GM18498 (cell line): ENCODE measurements around the gene LRFN2.

Experiments
- ATAC-seq: cut with Tn5 transposase; IDR thresholded peaks from one replicate; pipeline ENCODE4 v1.9.1; 2021; ENCODE audit warnings: mild to moderate bottlenecking, moderate library complexity; ENCODE audit not compliant: unreplicated experiment

LRFN2 gene

GRCh38 chr6:40586369-40587201 is 579 bp downstream of the LRFN2 start:
- no peak for ATAC-seq

GRCh38 chr6:40585651-40586269 is 1.4 kb downstream of the LRFN2 start:
- ATAC-seq = no peak

GRCh38 chr6:40585223-40585622 is 1.9 kb downstream of the LRFN2 start:
- ATAC-seq = no peak

- ATAC-seq = no peak
Measured at GRCh38 chr6:40584741-40585140, 2.4 kb downstream of the LRFN2 start.

- ATAC-seq = no peak
Measured at GRCh38 chr6:40583709-40584108, 3.5 kb downstream of the LRFN2 start.

- ATAC-seq = no peak
Measured at GRCh38 chr6:40582892-40583291, 4.3 kb downstream of the LRFN2 start.

- no peak for ATAC-seq
Measured at GRCh38 chr6:40579101-40579500, 8.1 kb downstream of the LRFN2 start.

GRCh38 chr6:40577672-40578071 is 9.5 kb downstream of the LRFN2 start:
- no peak for ATAC-seq

- ATAC-seq = no peak
Measured at GRCh38 chr6:40573221-40573620, 13.9 kb downstream of the LRFN2 start.

GRCh38 chr6:40569162-40569910 is 17.8 kb downstream of the LRFN2 start:
- ATAC-seq = no peak

GRCh38 chr6:40568062-40568708 is 19.0 kb downstream of the LRFN2 start:
- no peak for ATAC-seq

GRCh38 chr6:40563111-40563510 is 24.1 kb downstream of the LRFN2 start:
- ATAC-seq = no peak

- no peak for ATAC-seq
Measured at GRCh38 chr6:40559056-40559455, 28.1 kb downstream of the LRFN2 start.

GRCh38 chr6:40558102-40558501 is 29.1 kb downstream of the LRFN2 start:
- no peak for ATAC-seq

- ATAC-seq = no peak
Measured at GRCh38 chr6:40556881-40557280, 30.3 kb downstream of the LRFN2 start.

- ATAC-seq = no peak
Measured at GRCh38 chr6:40556023-40556422, 31.1 kb downstream of the LRFN2 start.

- no peak for ATAC-seq
Measured at GRCh38 chr6:40555092-40555491, 32.1 kb downstream of the LRFN2 start.

- ATAC-seq = no peak
Measured at GRCh38 chr6:40552941-40553340, 34.2 kb downstream of the LRFN2 start.

GRCh38 chr6:40551966-40552505 is 35.1 kb downstream of the LRFN2 start:
- no peak for ATAC-seq

- ATAC-seq = no peak
Measured at GRCh38 chr6:40550202-40551101, 36.7 kb downstream of the LRFN2 start.
